Esophagus muscularis mucosa (tissue), 4 donors: Measurements from ENCODE around the gene GBA2.

Source experiments
- EP300 ChIP-seq: sonication (generic); formaldehyde crosslinking; IDR thresholded peaks from one replicate; pipeline ENCODE4 v1.6.1; 2017; ENCODE audit warnings: antibody characterized with exemption
- POLR2A ChIP-seq: fragments of 450-650 bp; IDR thresholded peaks from one replicate; pipeline ENCODE4 v1.6.1; 2017; ENCODE audit warnings: antibody characterized with exemption, moderate library complexity, mild to moderate bottlenecking, low read depth
- POLR2AphosphoS5 ChIP-seq, 2 donors: sonication (generic); formaldehyde crosslinking; IDR thresholded peaks; one replicate each; pipeline ENCODE4 v1.6.1; 2017; ENCODE audit warnings: antibody characterized with exemption in 2 of 2
- TF ChIP-seq, protein P1 (sequence below), 3 experiments: fragments of 200-600 bp in 2 of 3; fragments of 450-650 bp in 1 of 3; sonication (generic) in 2 of 3; IDR thresholded peaks; one replicate each; pipeline ENCODE4 v1.5.1; 2017 to 2019; ENCODE audit warnings: antibody characterized with exemption in 3 of 3, mild to moderate bottlenecking in 2 of 3, moderate library complexity in 1 of 3

- TF ChIP-seq, protein P1, sequence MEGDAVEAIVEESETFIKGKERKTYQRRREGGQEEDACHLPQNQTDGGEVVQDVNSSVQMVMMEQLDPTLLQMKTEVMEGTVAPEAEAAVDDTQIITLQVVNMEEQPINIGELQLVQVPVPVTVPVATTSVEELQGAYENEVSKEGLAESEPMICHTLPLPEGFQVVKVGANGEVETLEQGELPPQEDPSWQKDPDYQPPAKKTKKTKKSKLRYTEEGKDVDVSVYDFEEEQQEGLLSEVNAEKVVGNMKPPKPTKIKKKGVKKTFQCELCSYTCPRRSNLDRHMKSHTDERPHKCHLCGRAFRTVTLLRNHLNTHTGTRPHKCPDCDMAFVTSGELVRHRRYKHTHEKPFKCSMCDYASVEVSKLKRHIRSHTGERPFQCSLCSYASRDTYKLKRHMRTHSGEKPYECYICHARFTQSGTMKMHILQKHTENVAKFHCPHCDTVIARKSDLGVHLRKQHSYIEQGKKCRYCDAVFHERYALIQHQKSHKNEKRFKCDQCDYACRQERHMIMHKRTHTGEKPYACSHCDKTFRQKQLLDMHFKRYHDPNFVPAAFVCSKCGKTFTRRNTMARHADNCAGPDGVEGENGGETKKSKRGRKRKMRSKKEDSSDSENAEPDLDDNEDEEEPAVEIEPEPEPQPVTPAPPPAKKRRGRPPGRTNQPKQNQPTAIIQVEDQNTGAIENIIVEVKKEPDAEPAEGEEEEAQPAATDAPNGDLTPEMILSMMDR (IDR thresholded peaks at IDR 0.05) = no peak
- TF ChIP-seq EP300 (no peak), POLR2A (no peak), POLR2AphosphoS5 (IDR thresholded peaks at IDR 0.05) (peak; percentile 33 to 46)
Observed at GRCh38 chr9:35771075-35771433, 22.0 kb upstream of the GBA2 start.
